ENCODE data around the gene RTN1. TPM values are rescaled to one million over a fixed set of nuclear protein-coding genes. Genes with fewer than 3 reads are reported as not detected.
"Not testable (repeated sequence)": the region's sequence is repeated elsewhere in the genome, so short reads cannot be mapped to it uniquely, and the experiment has no call there.

The RTN1 gene
- total and polyA plus RNA-seq, 2 donors: 6.3 to 13.9 TPM

DNA sequence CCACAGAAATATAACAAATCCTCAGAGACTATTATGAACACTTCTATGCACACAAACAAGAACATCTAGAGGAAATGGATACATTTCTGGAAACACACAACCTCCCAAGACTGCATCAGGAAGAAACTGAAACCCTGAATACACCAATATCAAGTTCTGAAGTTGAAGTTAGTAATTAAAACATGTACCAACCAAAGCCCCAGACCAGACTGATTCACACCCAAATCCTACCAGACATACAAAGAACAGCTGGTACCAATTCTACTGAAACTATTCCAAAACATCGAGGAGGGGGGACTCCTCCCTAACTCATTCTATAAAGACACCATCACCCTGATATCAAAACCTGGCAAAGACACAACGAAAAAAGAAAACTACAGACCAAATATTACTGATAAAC is 179.3 kb downstream of the RTN1 start:
- WGBS: 44% methylated on average over 2 of the region's 2 CpGs
- Histone ChIP-seq H3K4me3 (ENCODE audit: low read depth, low read length) (no peak overlapping the region), H3K36me3 (ENCODE audit: insufficient read depth) (no peaks in the 10 kb centered on the region), H3K27ac (ENCODE audit: low read depth) (no peak overlapping the region), H3K4me1 (ENCODE audit: insufficient read depth) (no peaks in the 10 kb centered on the region)
- DNase-seq (ENCODE audit: extremely low spot score): no peak

- no peak overlapping the region for H3K4me3 ChIP-seq (ENCODE audit: low read depth, low read length)
- H3K36me3 ChIP-seq (ENCODE audit: insufficient read depth): no peaks in the 10 kb centered on the region
- no peak for DNase-seq (ENCODE audit: extremely low spot score)
- no peak overlapping the region for H3K27ac ChIP-seq (ENCODE audit: low read depth)
- WGBS: 38% methylated on average over 1 of the region's 1 CpG
- H3K4me1 ChIP-seq (ENCODE audit: insufficient read depth): no peaks in the 10 kb centered on the region
Measured at GRCh38 chr14:59690426-59690825, 180.2 kb downstream of the RTN1 start.

- 75% methylated on average over 8 of the region's 8 CpGs for WGBS
- Histone ChIP-seq H3K4me3 (ENCODE audit: low read depth, low read length) (no peak overlapping the region), H3K27ac (ENCODE audit: low read depth) (no peak overlapping the region), H3K4me1 (ENCODE audit: insufficient read depth) (no peaks in the 10 kb centered on the region), H3K36me3 (ENCODE audit: insufficient read depth) (no peaks in the 10 kb centered on the region)
- no peak for DNase-seq (ENCODE audit: extremely low spot score)
Measured at GRCh38 chr14:59688224-59689170, 182.1 kb downstream of the RTN1 start.

- no peaks in the 10 kb centered on the region for H3K36me3 ChIP-seq (ENCODE audit: insufficient read depth)
- H3K27ac ChIP-seq (ENCODE audit: low read depth): no peak overlapping the region
- no peak overlapping the region for H3K4me3 ChIP-seq (ENCODE audit: low read depth, low read length)
- DNase-seq (ENCODE audit: extremely low spot score): no peak
- no peaks in the 10 kb centered on the region for H3K4me1 ChIP-seq (ENCODE audit: insufficient read depth)
Measured at GRCh38 chr14:59687663-59688062, 182.9 kb downstream of the RTN1 start.

DNA sequence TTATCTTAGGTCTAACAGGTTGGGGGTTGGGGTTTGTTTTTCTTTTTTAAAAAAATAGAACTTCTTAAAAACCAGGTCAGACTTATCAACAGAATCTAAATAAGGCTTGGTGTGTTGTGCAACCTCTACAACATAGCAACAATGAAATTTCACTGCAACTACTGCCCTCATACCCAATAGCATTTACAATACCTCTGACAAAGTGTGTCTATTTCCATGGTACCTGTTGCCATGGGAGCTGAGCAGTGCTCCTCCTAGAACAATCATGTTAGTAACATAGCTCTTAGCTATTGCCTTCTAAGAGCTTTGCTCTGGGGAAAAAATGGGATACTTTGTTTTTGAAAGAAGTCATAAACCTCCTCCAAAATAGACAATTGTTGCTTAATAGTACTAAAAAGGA is 190.7 kb downstream of the RTN1 start:
- no peak overlapping the region for H3K27ac ChIP-seq (ENCODE audit: low read depth)
- H3K4me3 ChIP-seq (ENCODE audit: low read depth, low read length): no peak overlapping the region
- DNase-seq (ENCODE audit: extremely low spot score): no peak
- H3K4me1 ChIP-seq (ENCODE audit: insufficient read depth): no peaks in the 10 kb centered on the region
- no peaks in the 10 kb centered on the region for H3K36me3 ChIP-seq (ENCODE audit: insufficient read depth)

DNA sequence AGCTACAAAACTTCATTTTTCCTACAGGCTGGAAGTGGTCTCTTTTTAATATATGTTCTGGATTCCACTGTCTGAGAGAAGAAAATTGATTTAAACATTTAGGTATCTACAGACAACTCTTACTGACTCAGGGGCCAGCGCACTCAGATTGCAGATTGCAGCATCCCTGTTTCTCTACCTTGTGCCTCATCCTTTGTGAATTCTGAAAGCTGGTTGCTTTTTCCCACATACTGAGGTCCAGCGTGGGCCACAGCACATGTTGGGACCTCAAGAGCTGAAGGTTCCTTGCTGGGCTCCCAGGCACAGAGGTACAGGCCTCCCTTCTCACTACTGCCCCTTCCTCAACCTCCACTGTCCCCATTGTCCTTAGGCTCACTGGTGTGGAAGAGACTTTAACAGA is 192.2 kb downstream of the RTN1 start:
- Histone ChIP-seq H3K36me3 (ENCODE audit: insufficient read depth) (no peaks in the 10 kb centered on the region), H3K4me1 (ENCODE audit: insufficient read depth) (no peaks in the 10 kb centered on the region), H3K4me3 (ENCODE audit: low read depth, low read length) (no peak overlapping the region), H3K27ac (ENCODE audit: low read depth) (no peak overlapping the region)
- DNase-seq (ENCODE audit: extremely low spot score): no peak
- WGBS: 93% methylated on average over 2 of the region's 2 CpGs

GRCh38 chr14:59677771-59678231 is 192.8 kb downstream of the RTN1 start:
- no peak for DNase-seq (ENCODE audit: extremely low spot score)
- Histone ChIP-seq H3K4me1 (ENCODE audit: insufficient read depth) (no peaks in the 10 kb centered on the region), H3K27ac (ENCODE audit: low read depth) (no peak overlapping the region), H3K36me3 (ENCODE audit: insufficient read depth) (no peaks in the 10 kb centered on the region), H3K4me3 (ENCODE audit: low read depth, low read length) (no peak overlapping the region)
- WGBS: 51% methylated on average over 3 of the region's 3 CpGs

- no peak for DNase-seq (ENCODE audit: extremely low spot score)
- Histone ChIP-seq H3K27ac (ENCODE audit: low read depth) (no peak overlapping the region), H3K36me3 (ENCODE audit: insufficient read depth) (no peaks in the 10 kb centered on the region), H3K4me1 (ENCODE audit: insufficient read depth) (no peaks in the 10 kb centered on the region), H3K4me3 (ENCODE audit: low read depth, low read length) (no peak overlapping the region)
- 92% methylated on average over 1 of the region's 1 CpG for WGBS
Measured at GRCh38 chr14:59675394-59675793, 195.2 kb downstream of the RTN1 start.

GRCh38 chr14:59664741-59665140 is 205.8 kb downstream of the RTN1 start:
- Histone ChIP-seq H3K36me3 (ENCODE audit: insufficient read depth) (no peaks in the 10 kb centered on the region), H3K4me1 (ENCODE audit: insufficient read depth) (no peaks in the 10 kb centered on the region), H3K27ac (ENCODE audit: low read depth) (no peak overlapping the region), H3K4me3 (ENCODE audit: low read depth, low read length) (no peak overlapping the region)
- WGBS: 83% methylated on average over 2 of the region's 2 CpGs
- DNase-seq (ENCODE audit: extremely low spot score): no peak

DNA sequence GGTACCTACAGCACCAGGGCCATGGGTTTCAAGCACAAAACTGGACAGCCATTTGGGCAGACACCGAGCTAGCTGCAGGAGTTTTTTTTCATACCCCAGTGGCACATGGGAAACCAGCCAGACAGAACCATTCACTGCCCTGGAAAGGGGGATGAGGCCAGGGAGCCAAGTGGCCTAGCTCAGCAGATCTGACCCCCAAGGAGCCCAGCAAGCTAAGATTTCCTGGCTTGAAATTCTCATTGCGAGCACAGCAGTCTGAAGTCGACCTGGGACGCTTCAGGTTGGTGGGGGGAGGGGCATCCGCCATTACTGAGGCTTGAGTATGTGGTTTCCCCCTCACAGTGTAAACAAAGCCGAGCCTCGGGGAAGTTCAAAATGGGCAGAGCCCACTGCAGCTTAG is 212.8 kb downstream of the RTN1 start:
- 63% methylated on average over 7 of the region's 7 CpGs for WGBS
- no peak overlapping the region for H3K4me3 ChIP-seq (ENCODE audit: low read depth, low read length)
- no peaks in the 10 kb centered on the region for H3K4me1 ChIP-seq (ENCODE audit: insufficient read depth)
- no peaks in the 10 kb centered on the region for H3K36me3 ChIP-seq (ENCODE audit: insufficient read depth)
- no peak overlapping the region for H3K27ac ChIP-seq (ENCODE audit: low read depth)
- DNase-seq (ENCODE audit: extremely low spot score): no peak

DNA sequence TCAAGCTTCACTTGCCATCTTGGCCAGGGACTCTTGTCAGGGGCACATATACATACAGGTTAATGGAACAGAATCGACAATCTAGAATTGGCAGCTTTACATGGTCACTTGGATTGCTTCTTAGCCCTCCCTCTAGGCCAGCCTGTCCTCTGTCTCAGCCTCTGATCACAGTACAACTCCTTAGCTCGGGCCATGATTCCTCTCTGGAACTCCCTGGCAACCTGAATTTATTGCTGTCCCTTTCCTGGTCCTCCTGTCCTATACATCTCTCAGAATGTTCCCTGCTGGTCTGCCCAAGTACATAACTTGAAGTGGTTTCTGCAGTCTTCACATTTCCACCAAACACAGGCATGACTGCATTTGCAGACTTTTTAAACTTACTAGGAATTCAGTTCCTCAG is 214.1 kb downstream of the RTN1 start:
- DNase-seq (ENCODE audit: extremely low spot score): no peak
- Histone ChIP-seq H3K4me3 (ENCODE audit: low read depth, low read length) (no peak overlapping the region), H3K36me3 (ENCODE audit: insufficient read depth) (no peaks in the 10 kb centered on the region), H3K4me1 (ENCODE audit: insufficient read depth) (no peaks in the 10 kb centered on the region), H3K27ac (ENCODE audit: low read depth) (no peak overlapping the region)
- WGBS: 74% methylated on average over 2 of the region's 2 CpGs

GRCh38 chr14:59654131-59654530 is 216.4 kb downstream of the RTN1 start:
- DNase-seq (ENCODE audit: extremely low spot score); H3K4me1 ChIP-seq (ENCODE audit: insufficient read depth); H3K36me3 ChIP-seq (ENCODE audit: insufficient read depth); H3K4me3 ChIP-seq (ENCODE audit: low read depth, low read length); H3K27ac ChIP-seq (ENCODE audit: low read depth): not testable (repeated sequence)
- 86% methylated on average over 10 of the region's 10 CpGs for WGBS

- not testable (repeated sequence) for H3K36me3 ChIP-seq (ENCODE audit: insufficient read depth); H3K4me3 ChIP-seq (ENCODE audit: low read depth, low read length); DNase-seq (ENCODE audit: extremely low spot score); H3K4me1 ChIP-seq (ENCODE audit: insufficient read depth); H3K27ac ChIP-seq (ENCODE audit: low read depth)
- WGBS: 88% methylated on average over 1 of the region's 1 CpG
Measured at GRCh38 chr14:59646832-59647231, 223.7 kb downstream of the RTN1 start.

- Histone ChIP-seq H3K4me3 (ENCODE audit: low read depth, low read length) (no peak overlapping the region), H3K27ac (ENCODE audit: low read depth) (no peak overlapping the region), H3K4me1 (ENCODE audit: insufficient read depth) (no peaks in the 10 kb centered on the region), H3K36me3 (ENCODE audit: insufficient read depth) (no peaks in the 10 kb centered on the region)
- no peak for DNase-seq (ENCODE audit: extremely low spot score)
- 78% methylated on average over 4 of the region's 4 CpGs for WGBS
Measured at GRCh38 chr14:59638885-59639284, 231.7 kb downstream of the RTN1 start.
